T1000 (cell line): Measurements from ENCODE around the gene ASNSD1.
"Not testable (repeated sequence)": the region's sequence is repeated elsewhere in the genome, so short reads cannot be mapped to it uniquely, and the experiment has no call there.

ENCODE experiments used
- DNase-seq: peaks from one replicate; lab custom pipeline; 2025; ENCODE audit warnings: mixed read lengths; lab: John Stamatoyannopoulos, UW

ASNSD1 gene

GRCh38 chr2:189685540-189686229 is 24.4 kb downstream of the ASNSD1 start:
- DNase-seq = no peak

- DNase-seq = not testable (repeated sequence)
Observed at GRCh38 chr2:189687796-189688195, 26.5 kb downstream of the ASNSD1 start.

DNA sequence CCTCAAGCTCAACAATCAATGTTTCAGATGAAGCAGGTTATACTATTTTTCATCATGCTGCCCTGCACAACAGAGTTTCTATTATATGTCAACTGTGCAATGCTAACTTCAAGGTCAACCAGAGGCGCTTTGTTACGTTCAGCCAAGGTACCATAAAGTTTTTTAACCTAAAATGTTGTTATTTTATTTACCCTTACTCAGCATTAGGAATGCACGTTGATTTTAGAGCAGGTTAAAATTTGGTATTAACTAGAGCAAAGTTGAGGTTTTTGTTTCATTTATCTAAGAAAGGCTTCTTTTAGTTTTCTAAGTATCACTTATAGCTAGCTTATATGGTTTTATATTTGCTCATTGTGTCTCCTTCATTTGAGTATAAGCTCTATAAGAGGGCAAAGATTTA is 35.0 kb downstream of the ASNSD1 start:
- DNase-seq = no peak

DNA sequence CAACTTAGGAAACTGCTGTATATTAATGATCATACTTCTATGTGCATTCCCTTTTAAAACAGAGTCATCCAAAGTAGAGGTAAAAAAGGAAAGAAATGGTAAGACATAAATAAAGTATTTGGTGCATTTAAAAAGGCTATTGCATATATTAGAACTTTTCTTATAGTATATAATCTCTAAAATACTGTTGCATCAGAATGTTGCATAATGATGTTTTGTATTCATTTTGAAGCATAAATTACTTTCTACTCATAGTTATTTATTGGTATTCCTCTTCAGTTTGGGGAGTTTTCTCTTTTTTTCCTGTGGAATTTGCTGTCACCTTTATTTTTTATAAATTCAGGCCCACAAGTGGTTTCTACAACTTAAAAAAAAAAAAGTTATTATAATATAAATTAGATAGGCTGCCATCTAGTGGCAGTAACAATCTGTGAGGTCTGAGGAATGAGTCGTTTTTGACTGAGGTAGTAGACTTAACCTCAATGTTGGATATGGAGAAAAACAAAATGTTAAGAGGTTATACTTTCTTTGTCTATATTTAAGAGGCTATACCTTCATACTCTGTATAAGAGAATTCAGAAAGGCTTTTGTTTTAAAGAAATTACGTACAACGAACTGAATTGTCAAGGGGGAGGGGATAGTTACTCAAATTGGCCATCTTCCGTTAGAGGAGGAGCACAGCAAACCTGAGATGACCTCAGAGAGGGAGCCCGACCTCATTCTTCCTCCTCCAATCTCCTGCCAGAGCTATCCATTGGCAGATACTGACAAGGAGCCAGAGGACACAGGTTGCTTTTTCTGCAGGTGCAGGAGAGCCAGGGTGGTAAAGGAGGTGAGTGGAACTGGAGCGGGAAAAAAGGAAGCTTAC is 37.0 kb downstream of the ASNSD1 start:
- no peak for DNase-seq

DNA sequence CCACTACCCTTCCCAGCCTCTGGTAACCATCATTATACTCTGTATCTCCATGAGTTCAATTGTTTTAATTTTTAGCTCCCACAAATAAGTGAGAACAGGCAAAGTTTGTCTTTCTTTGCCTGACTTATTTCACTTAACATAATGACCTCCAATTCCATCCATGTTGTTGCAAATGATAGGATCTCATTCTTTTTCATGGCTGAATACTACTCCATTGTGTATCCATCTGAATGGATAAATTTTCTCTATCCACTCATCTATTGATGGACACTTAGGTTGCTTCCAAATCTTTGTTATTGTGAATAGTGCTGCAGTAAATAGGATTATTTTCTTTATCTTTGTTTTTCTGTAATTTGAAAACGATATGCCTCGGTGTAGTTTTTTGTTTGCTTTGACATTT is 39.4 kb downstream of the ASNSD1 start:
- no peak for DNase-seq

DNA sequence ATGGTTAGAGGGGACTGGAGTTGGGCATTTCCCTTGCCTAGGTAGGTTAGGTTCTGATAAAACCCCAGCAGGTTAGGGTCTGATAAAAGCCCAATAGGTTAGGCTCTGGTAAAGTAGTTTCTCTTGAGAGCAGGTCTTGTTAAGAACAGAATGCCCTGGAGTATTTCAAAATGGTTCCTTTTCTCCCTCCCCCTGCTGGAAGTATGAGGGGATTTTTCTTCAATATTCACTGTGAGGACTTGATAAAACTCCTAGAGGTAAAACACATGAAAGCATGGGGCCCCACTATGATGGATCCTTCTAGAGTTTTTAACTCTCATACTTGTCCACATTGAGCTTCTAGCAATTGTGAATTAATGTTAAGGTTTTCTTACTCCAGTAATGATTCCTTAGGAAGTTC is 40.8 kb downstream of the ASNSD1 start:
- DNase-seq = no peak

GRCh38 chr2:189709501-189710221 is 48.4 kb downstream of the ASNSD1 start:
- no peak for DNase-seq

DNA sequence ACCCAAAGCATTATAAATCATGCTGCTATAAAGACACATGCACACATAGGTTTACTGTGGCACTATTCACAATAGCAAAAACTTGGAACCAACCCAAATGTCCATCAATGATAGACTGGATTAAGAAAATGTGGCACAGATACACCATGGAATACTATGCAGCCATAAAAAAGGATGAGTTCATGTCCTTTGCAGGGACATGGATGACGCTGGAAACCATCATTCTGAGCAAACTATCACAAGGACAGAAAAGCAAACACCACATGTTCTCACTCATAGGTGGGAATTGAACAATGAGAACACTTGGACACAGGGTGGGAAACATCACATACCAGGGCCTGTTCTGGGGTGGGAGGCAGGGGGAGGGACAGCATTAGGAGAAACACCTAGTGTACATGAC is 56.3 kb downstream of the ASNSD1 start:
- not testable (repeated sequence) for DNase-seq

- DNase-seq = no peak
Observed at GRCh38 chr2:189719571-189719970, 58.3 kb downstream of the ASNSD1 start.
